Endometrial microvascular endothelial cells (primary cell): Measurements from ENCODE around the gene PRDX5. TPM values are rescaled to one million over a fixed set of nuclear protein-coding genes. Genes with fewer than 3 reads are reported as not detected.

Experiments
- total RNA-seq: library from RNA; depleted of rRNA; stranded (reverse); fragments of >200 nt; gene quantifications from one replicate; pipeline ENCODE4 v1.2.3, GENCODE V29; 2015; ENCODE audit errors: inconsistent ontology term

Gene PRDX5
- total RNA-seq, 1 donor from 2014 or later: 225 TPM

Other genes with a start within 250 kb of the PRDX5 start
- gene MACROD1, start 152.0 kb upstream of the PRDX5 start, total RNA-seq: 16.0 TPM
- 303 TPM for gene STIP1, start 131.9 kb upstream of the PRDX5 start, total RNA-seq
- gene FERMT3, start 111.4 kb upstream of the PRDX5 start, total RNA-seq: 47.3 TPM
- 120 TPM for gene TRPT1, start 91.9 kb upstream of the PRDX5 start, total RNA-seq
- gene NUDT22, start 91.8 kb upstream of the PRDX5 start, total RNA-seq: 61.4 TPM
- 14.7 TPM for gene DNAJC4, start 87.6 kb upstream of the PRDX5 start, total RNA-seq
- 44.2 TPM for gene VEGFB, start 83.5 kb upstream of the PRDX5 start, total RNA-seq
- 49.9 TPM for gene FKBP2, start 77.0 kb upstream of the PRDX5 start, total RNA-seq
- gene PPP1R14B, start 71.2 kb upstream of the PRDX5 start, total RNA-seq: 283 TPM
- gene PLCB3, start 66.6 kb upstream of the PRDX5 start, total RNA-seq: 61.8 TPM
- 91.0 TPM for gene BAD, start 33.5 kb upstream of the PRDX5 start, total RNA-seq
- gene GPR137, start 32.3 kb upstream of the PRDX5 start, total RNA-seq: 26.8 TPM
- gene KCNK4, start 26.8 kb upstream of the PRDX5 start, total RNA-seq: not detected
- 3.5 TPM for gene CATSPERZ, start 17.8 kb upstream of the PRDX5 start, total RNA-seq
- 44.8 TPM for gene ESRRA, start 12.6 kb upstream of the PRDX5 start, total RNA-seq
- 256 TPM for gene TRMT112, start 562 bp upstream of the PRDX5 start, total RNA-seq
- gene CCDC88B, start 22.1 kb downstream of the PRDX5 start, total RNA-seq: 8.5 TPM
- 69.0 TPM for gene RPS6KA4, start 41.0 kb downstream of the PRDX5 start, total RNA-seq
- not detected for gene SLC22A11, start 237.8 kb downstream of the PRDX5 start, total RNA-seq